GM19099 (cell line): ENCODE data around the gene HLA-C.

Experiments used
- POLR2A ChIP-seq: IDR thresholded peaks from 3 replicates; pipeline ENCODE4 v1.6.1; 2011; ENCODE audit warnings: low read depth; ENCODE audit not compliant: insufficient read length; ENCODE audit errors: extremely low read depth

HLA-C gene

GRCh38 chr6:31271641-31272357, at the start of gene HLA-C:
Gene HLA-C (minus strand): TSS chr6:31272092. CDS start chr6:31272071, 21 bp downstream.
- peak; percentile 96 for TF ChIP-seq POLR2A

- no peak for TF ChIP-seq POLR2A
Measured at GRCh38 chr6:31321005-31321707, 49.3 kb upstream of the HLA-C start.

GRCh38 chr6:31317036-31317435, 45.1 kb upstream of the HLA-C start:
- TF ChIP-seq POLR2A, result no peak

- TF ChIP-seq POLR2A, result no peak
Measured at GRCh38 chr6:31309641-31310040, 37.7 kb upstream of the HLA-C start.

- TF ChIP-seq POLR2A, result no peak
Measured at GRCh38 chr6:31308845-31309175, 36.9 kb upstream of the HLA-C start.

- no peak for TF ChIP-seq POLR2A
Measured at GRCh38 chr6:31308050-31308844, 36.4 kb upstream of the HLA-C start.

- no peak for TF ChIP-seq POLR2A
Measured at GRCh38 chr6:31307669-31308049, 35.8 kb upstream of the HLA-C start.

- no peak for TF ChIP-seq POLR2A
Measured at GRCh38 chr6:31305703-31306219, 33.9 kb upstream of the HLA-C start.

GRCh38 chr6:31304683-31305082, 32.8 kb upstream of the HLA-C start:
- no peak for TF ChIP-seq POLR2A

GRCh38 chr6:31300797-31301196, 28.9 kb upstream of the HLA-C start:
- TF ChIP-seq POLR2A, result no peak

GRCh38 chr6:31299947-31300346, 28.1 kb upstream of the HLA-C start:
- TF ChIP-seq POLR2A, result no peak

GRCh38 chr6:31299511-31299910, 27.6 kb upstream of the HLA-C start:
- no peak for TF ChIP-seq POLR2A

- no peak for TF ChIP-seq POLR2A
Measured at GRCh38 chr6:31294056-31294455, 22.2 kb upstream of the HLA-C start.

- no peak for TF ChIP-seq POLR2A
Measured at GRCh38 chr6:31293343-31293742, 21.5 kb upstream of the HLA-C start.

GRCh38 chr6:31289788-31290187, 17.9 kb upstream of the HLA-C start:
- TF ChIP-seq POLR2A, result no peak
